Activated T-cell treated with anti-CD3 and anti-CD28 coated beads, Interleukin-2, amount 50 U/mL, for 4 hours (primary cell): Measurements from ENCODE around the gene PARD6G. TPM values are rescaled to one million over a fixed set of nuclear protein-coding genes. Genes with fewer than 3 reads are reported as not detected.

Experiments used
- ATAC-seq, 2 donors: fragments of 200-7000 bp; cut with Tn5 transposase; one replicate each; pipeline ENCODE4 v1.10.0; 2021
- DNase-seq: peaks from one replicate; pipeline ENCODE4 v3.0.0-alpha.2; 2020
- H3K27me3 Mint-ChIP-seq: one replicate; pipeline ENCODE4 v1.8.0; 2021; ENCODE audit warnings: low read depth, mixed read lengths
- H3K36me3 Mint-ChIP-seq: one replicate; pipeline ENCODE4 v1.8.0; 2022; ENCODE audit warnings: mixed read lengths; ENCODE audit not compliant: insufficient read depth
- H3K4me1 Mint-ChIP-seq: one replicate; pipeline ENCODE4 v1.8.0; 2021; ENCODE audit warnings: low read depth, mixed read lengths
- H3K4me3 Mint-ChIP-seq: one replicate; pipeline ENCODE4 v1.8.0; 2021; ENCODE audit warnings: mild to moderate bottlenecking, moderate library complexity, mixed read lengths
- H3K9me3 Mint-ChIP-seq: one replicate; pipeline ENCODE4 v1.8.0; 2021; ENCODE audit warnings: mixed read lengths
- total RNA-seq, 3 donors: library from RNA; stranded (reverse); gene quantifications; one replicate each; pipeline ENCODE4 v1.2.1, GENCODE V29; 2021

The PARD6G gene
- total RNA-seq, 3 donors from 2014 or later, result 0.37 to 0.61 TPM; not detected in 1

- peaks cover 36% of the 10 kb centered on the region for H3K36me3 Mint-ChIP-seq
- peaks cover 3% of the 10 kb centered on the region for H3K9me3 Mint-ChIP-seq
- DNase-seq (no peak), ATAC-seq (no peak)
- H3K27me3 Mint-ChIP-seq, result no peaks in the 10 kb centered on the region
- peaks cover 30% of the 10 kb centered on the region for H3K4me1 Mint-ChIP-seq
- H3K4me3 Mint-ChIP-seq, result no peak overlapping the region
These were observed 117.5 kb downstream of the PARD6G start for GRCh38 chr18:80129672-80130367.

- Mint-ChIP-seq H3K9me3 (peaks cover 3% of the 10 kb centered on the region), H3K4me3 (no peak overlapping the region), H3K4me1 (peaks cover 30% of the 10 kb centered on the region), H3K36me3 (peaks cover 26% of the 10 kb centered on the region), H3K27me3 (no peaks in the 10 kb centered on the region)
- ATAC-seq (no peak), DNase-seq (no peak)
These were observed 119.7 kb downstream of the PARD6G start for GRCh38 chr18:80127635-80128034.

- ATAC-seq (no peak), DNase-seq (no peak)
- Mint-ChIP-seq H3K4me3 (no peak overlapping the region), H3K4me1 (peaks cover 31% of the 10 kb centered on the region), H3K9me3 (peaks cover 3% of the 10 kb centered on the region), H3K36me3 (peaks cover 33% of the 10 kb centered on the region), H3K27me3 (no peaks in the 10 kb centered on the region)
These were observed 120.5 kb downstream of the PARD6G start for GRCh38 chr18:80126797-80127196.

DNA sequence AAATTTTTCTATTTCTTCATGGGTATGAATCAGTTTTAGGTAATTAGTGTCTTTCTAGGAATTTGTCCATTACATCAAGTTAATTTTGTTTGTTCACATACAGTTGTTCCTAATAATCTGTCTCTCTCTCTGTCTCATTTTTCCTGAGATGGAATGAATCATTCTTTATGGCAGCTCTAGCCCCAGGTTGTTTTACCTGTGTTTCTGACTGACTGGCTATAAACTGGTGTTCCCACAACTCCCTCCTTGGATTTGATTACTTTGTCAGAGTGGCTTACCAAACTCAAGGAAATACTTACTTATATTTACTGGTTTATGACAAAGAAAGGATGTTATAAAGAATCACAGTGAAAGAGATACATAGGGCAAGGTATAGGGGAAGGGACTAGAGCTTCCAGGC, 123.2 kb downstream of the PARD6G start:
- Mint-ChIP-seq H3K4me1 (peaks cover 25% of the 10 kb centered on the region), H3K9me3 (peaks cover 3% of the 10 kb centered on the region), H3K4me3 (no peak overlapping the region), H3K36me3 (peaks cover 32% of the 10 kb centered on the region), H3K27me3 (no peaks in the 10 kb centered on the region)
- DNase-seq (no peak), ATAC-seq (no peak)

DNA sequence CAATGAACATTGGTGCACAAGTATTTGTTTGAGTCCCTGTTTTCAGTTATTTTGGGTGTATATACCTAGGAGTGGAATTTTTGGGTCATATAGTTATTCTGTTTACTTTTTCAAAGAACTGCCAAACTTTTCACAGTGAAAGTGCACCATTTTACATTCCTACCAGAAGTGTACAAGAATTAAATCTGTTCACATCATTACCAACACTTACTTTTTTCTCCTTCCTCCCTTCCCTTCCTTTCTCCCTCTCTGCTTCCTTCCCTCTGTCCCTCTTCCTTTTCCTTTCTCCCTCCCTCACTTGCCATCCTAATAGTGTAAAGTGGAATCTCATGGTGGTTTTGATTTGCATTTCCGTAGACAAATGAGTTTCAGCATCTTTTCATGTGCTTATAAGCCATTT, 126.4 kb downstream of the PARD6G start:
- peaks cover 21% of the 10 kb centered on the region for H3K4me1 Mint-ChIP-seq
- no peaks in the 10 kb centered on the region for H3K27me3 Mint-ChIP-seq
- no peak overlapping the region for H3K4me3 Mint-ChIP-seq
- DNase-seq (no peak), ATAC-seq (no peak)
- peaks cover 37% of the 10 kb centered on the region for H3K36me3 Mint-ChIP-seq
- no peaks in the 10 kb centered on the region for H3K9me3 Mint-ChIP-seq

DNA sequence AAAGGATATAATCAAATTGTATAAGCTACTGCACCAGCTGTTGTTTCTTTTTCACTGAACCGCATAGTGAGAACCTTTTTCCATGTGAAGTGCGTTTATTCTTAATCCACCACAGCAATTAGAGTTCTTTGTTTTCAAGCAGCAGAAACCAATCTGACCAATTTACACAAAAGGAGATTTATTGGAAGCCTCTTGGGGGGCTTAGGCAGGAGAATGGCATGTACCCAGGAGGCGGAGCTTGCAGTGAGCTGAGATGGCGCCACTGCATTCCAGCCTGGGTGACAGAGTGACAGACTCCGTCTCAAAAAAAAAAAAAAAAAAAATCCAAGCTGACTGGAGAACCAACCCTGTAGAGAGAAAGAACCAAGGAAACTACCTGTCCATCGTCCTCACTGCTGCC, 128.2 kb downstream of the PARD6G start:
- DNase-seq, result no peak
- Mint-ChIP-seq H3K9me3 (no peaks in the 10 kb centered on the region), H3K4me3 (no peak overlapping the region), H3K4me1 (peaks cover 31% of the 10 kb centered on the region), H3K27me3 (no peaks in the 10 kb centered on the region), H3K36me3 (peaks cover 34% of the 10 kb centered on the region)
- ATAC-seq, result no peak

- Mint-ChIP-seq H3K36me3 (peaks cover 32% of the 10 kb centered on the region), H3K4me1 (peaks cover 48% of the 10 kb centered on the region), H3K9me3 (no peaks in the 10 kb centered on the region), H3K27me3 (no peaks in the 10 kb centered on the region), H3K4me3 (no peak overlapping the region)
- no peak for ATAC-seq
- no peak for DNase-seq
These were observed 132.3 kb downstream of the PARD6G start for GRCh38 chr18:80115035-80115434.

DNA sequence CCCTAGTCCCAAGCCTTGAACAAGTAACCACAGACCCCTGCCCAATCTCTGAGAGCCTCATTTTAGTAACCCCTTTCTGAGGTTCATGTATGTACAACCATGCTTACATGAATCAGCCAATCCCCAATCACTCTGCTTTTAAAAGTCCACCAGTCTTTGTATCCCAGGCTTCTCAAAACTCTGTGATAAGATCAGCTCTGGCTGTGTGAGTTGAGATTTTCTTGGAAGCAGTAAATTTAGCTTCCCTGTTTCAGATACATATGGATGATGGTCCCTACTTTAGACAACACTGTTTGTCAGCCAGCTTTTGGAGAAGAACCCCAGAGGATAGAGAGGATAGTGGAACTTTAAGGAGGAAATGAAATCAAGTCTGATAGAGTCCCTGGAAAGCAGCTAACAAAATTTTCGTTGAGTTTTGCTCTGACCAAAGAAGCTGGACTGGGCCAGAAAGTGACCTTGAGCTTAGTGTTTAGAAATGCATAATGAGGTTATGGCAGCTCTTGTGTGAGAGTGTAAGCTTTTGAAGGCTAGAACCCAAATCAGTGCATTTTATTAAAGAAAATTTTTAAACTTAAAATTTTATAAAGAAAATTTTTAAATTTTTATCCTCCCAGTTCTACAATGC, 134.6 kb downstream of the PARD6G start:
- H3K9me3 Mint-ChIP-seq, result no peaks in the 10 kb centered on the region
- no peak for DNase-seq
- no peaks in the 10 kb centered on the region for H3K27me3 Mint-ChIP-seq
- H3K36me3 Mint-ChIP-seq, result peaks cover 20% of the 10 kb centered on the region
- H3K4me3 Mint-ChIP-seq, result no peak overlapping the region
- H3K4me1 Mint-ChIP-seq, result peaks cover 51% of the 10 kb centered on the region
- ATAC-seq, result no peak

- H3K9me3 Mint-ChIP-seq, result no peaks in the 10 kb centered on the region
- ATAC-seq (peak; percentile 38 to 41), DNase-seq (no peak)
- H3K36me3 Mint-ChIP-seq, result peaks cover 12% of the 10 kb centered on the region
- H3K27me3 Mint-ChIP-seq, result no peaks in the 10 kb centered on the region
- H3K4me1 Mint-ChIP-seq, result peaks cover 39% of the 10 kb centered on the region
- H3K4me3 Mint-ChIP-seq, result peak overlapping the region; percentile 85
These were observed 137.6 kb downstream of the PARD6G start for GRCh38 chr18:80109676-80110078.

- Mint-ChIP-seq H3K36me3 (peaks cover 11% of the 10 kb centered on the region), H3K9me3 (no peaks in the 10 kb centered on the region), H3K4me1 (peaks cover 37% of the 10 kb centered on the region), H3K4me3 (peak within 1 kb of the TSS; percentile 85), H3K27me3 (no peaks in the 10 kb centered on the region)
- ATAC-seq, result peak; percentile 81
- DNase-seq, result peak; percentile 75
These were observed 138.3 kb downstream of the PARD6G start, which contains the start of gene ADNP2 for GRCh38 chr18:80108739-80109675. Gene ADNP2, plus strand, starts transcription at chr18:80109262. Its CDS starts 8,281 bp downstream, at chr18:80117543.

- no peak for ATAC-seq
- no peaks in the 10 kb centered on the region for H3K9me3 Mint-ChIP-seq
- peaks cover 29% of the 10 kb centered on the region for H3K4me1 Mint-ChIP-seq
- H3K36me3 Mint-ChIP-seq, result peaks cover 9% of the 10 kb centered on the region
- DNase-seq, result no peak
- peak overlapping the region; percentile 58 for H3K4me3 Mint-ChIP-seq
- H3K27me3 Mint-ChIP-seq, result no peaks in the 10 kb centered on the region
These were observed 139.2 kb downstream of the PARD6G start for GRCh38 chr18:80108121-80108536.

GRCh38 chr18:80107426-80107825, 139.9 kb downstream of the PARD6G start:
- Mint-ChIP-seq H3K4me1 (peaks cover 24% of the 10 kb centered on the region), H3K4me3 (no peak overlapping the region), H3K9me3 (no peaks in the 10 kb centered on the region), H3K36me3 (peaks cover 5% of the 10 kb centered on the region), H3K27me3 (no peaks in the 10 kb centered on the region)
- ATAC-seq, result no peak
- DNase-seq, result no peak
